HG02938 (cell line): ENCODE data around the gene USP32.

Experiments used
- ATAC-seq: cut with Tn5 transposase; IDR thresholded peaks from one replicate; pipeline ENCODE4 v1.9.1; 2021; ENCODE audit warnings: mild to moderate bottlenecking, moderate library complexity; ENCODE audit not compliant: unreplicated experiment

The USP32 gene

DNA sequence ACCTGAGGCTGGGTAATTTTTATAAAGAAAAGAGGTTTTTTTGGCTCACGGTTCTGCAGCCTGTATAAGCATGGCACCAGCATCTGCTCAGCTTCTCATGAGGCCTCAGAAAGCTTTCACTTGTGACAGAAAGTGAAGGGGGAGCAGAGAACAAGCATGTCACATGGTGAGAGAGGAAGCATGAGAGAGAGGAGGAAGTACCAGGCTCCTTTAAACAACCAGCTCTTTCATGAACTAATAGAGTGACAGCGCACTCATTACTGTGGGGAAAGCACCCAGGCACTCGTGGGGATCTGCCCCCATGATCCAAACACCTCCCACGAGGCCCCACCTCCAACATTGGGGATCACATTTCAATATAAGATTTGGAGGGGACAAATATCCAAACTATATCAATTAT lies 86.8 kb downstream of the USP32 start:
- no peak for ATAC-seq

DNA sequence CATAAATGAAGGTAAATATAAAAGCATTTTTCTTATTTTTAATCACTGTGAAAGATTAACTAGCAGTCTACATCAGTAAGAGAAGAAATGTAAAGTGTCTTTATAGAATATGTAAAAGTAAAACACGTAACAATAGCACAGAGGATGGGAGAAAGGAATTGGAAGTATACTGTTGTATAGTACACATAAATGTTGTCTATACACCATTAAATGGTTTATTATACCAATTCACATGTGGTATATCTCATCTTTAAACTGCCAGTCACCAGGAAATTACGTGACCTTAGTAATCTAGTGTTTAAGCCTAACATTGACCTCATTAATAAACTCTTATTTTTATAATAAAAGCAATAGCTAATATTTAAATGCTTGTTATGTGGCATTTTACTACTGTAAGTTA lies 87.4 kb downstream of the USP32 start:
- ATAC-seq: no peak

- no peak for ATAC-seq
Observed at GRCh38 chr17:60303406-60304099, 88.4 kb downstream of the USP32 start.

GRCh38 chr17:60301649-60302048 lies 90.3 kb downstream of the USP32 start:
- ATAC-seq: no peak

GRCh38 chr17:60300949-60301348 lies 91.0 kb downstream of the USP32 start:
- no peak for ATAC-seq

DNA sequence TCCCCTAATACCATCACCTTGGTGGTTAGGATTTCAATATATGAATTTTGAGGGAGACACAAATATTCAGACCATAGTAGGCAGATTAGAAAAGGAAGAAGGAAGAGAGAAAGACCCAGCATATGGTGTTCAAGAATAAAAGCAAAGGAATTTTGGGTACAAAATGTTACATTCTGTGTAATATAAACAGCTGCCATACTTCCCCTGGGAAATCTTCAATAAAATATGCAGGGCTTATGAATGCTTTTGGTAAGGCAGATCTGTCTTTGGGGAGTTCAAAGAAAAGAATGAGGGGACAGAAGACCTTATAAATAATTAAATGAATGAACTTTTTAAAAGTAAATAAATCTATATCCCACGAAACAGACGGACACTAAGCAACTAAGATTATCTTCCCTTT lies 91.9 kb downstream of the USP32 start:
- ATAC-seq: no peak

- ATAC-seq: no peak
Observed at GRCh38 chr17:60297760-60298401, 94.1 kb downstream of the USP32 start.

DNA sequence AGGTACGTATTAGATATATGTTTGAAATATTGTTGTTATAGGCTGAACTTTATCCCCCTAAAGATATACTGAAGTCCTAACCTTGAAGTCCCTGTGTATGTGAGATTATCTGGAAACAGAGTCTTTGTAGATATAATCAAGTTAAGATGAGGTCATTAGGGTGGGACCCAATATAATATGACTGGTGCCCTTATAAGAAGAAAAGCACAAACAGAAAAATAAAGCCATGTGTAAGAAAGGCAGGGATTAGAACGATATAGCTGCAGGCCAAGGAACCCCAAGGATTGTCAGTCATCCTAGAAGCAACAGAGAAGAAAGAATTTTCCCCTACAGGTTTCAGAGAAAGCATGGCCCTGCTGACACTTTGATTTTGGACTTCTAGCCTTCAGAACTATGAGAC lies 95.8 kb downstream of the USP32 start:
- ATAC-seq: no peak

- no peak for ATAC-seq
Observed at GRCh38 chr17:60293580-60294335, 98.2 kb downstream of the USP32 start.

DNA sequence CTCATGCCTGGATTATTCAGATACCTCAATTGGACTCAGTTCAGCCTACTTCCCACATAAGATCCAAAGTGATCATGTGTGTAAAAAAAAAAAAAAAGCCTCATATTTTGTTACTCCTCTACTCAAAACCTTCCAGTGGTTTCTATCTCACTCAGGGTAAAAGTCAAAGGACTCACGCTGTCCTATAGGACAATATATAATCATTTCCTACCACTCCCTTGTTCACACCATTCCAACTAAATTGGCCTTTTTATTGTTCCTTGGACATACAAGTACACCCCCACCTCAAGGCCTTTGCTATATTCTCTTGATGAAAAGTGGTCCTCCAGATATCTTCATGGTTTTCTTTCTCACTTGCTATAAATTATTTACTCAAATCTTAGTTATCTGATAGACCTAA lies 99.2 kb downstream of the USP32 start:
- no peak for ATAC-seq

GRCh38 chr17:60284709-60285108 lies 107.2 kb downstream of the USP32 start:
- no peak for ATAC-seq

DNA sequence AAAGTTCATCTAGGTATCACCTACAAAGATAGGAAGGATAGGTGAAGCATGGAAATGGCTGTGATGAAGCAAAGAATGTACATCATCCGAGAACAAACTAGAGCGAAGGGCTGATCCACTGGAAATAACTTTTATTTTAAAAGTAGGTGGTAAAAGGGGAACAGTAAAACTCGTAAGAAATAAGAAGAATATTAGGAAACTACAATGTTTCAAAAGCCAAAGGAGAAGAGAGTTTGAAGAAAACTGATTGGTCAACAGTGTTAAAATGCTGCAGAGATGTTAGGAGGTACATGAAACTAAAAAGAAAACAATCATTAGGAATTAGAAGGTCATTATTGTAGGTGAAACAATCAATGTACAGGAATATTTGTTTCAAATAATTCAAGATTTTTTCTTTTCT lies 108.1 kb downstream of the USP32 start:
- ATAC-seq: no peak

DNA sequence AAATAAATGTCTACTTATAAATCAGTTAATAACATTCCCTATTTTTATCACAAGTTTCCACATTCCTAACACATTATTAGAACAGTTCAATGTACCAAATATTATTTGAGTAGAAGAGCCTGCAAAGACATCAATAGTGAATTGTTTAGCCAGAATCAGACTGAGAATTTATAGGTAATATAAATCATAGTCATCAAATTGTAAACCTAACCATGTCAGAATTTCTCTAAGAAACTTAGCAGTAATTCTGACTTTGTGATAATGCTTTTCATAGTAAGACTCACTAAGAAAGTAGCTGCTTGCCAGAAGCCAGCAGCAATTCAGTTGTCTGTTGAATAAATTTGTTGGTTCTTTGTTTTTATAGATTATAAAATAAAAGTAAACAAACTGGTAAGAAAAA lies 111.3 kb downstream of the USP32 start:
- no peak for ATAC-seq

GRCh38 chr17:60278237-60278636 lies 113.7 kb downstream of the USP32 start:
- ATAC-seq: no peak

DNA sequence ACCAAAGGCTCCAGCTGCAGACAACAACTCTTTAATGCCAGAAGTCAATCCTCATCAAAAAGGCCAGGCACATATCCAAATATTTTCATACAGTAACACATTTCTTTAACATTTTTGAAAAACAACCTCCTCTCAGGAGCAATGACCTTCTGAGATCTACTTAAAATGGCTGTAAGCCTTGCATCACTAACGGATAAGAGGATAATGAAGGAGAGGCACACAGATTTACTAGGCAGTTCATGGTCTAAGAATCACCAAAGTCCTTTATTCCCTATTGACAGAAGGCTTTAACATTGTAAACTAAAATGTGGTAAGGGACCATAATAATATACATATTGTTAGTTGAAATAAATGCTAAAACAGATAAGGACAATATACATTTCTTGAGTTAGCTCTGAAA lies 114.7 kb downstream of the USP32 start:
- no peak for ATAC-seq

- no peak for ATAC-seq
Observed at GRCh38 chr17:60269417-60269816, 122.5 kb downstream of the USP32 start.

DNA sequence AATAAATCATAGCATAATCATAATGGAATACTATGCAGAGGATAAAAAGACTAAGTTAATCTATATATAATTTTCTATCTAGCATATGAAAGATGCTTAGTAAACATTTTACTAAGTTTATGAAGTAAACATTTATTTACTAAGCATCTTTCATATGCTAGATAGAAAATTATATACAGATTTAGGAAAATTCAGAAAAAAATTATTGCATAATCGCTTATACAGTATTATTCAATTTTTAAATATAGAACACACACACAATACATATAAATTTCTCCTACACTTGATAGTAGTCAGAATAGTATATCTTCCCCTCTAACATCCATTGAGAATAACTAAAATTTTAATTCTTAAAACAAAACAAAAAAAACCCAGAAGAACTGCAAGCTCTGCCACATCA lies 131.4 kb downstream of the USP32 start:
- ATAC-seq: no peak

- no peak for ATAC-seq
Observed at GRCh38 chr17:60258313-60258712, 133.6 kb downstream of the USP32 start.

DNA sequence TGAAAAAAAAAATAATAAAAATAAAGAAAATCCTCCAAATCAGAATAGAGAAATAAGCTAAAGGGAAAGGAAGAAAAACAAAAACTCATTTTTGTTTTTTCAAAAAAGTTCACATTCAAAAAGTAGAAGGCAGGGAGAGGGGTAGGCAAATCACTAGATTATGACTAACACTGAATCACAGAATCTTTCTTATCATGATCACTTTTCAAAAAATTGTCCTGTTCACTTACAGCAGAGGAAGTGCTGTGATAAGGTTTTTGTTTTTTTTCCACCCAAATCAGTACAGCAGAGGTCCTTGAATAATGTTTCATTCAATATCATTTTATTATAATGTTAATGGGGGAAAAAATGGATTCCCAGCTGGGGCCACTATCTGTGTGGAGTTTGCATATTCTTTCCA lies 135.8 kb downstream of the USP32 start:
- no peak for ATAC-seq

DNA sequence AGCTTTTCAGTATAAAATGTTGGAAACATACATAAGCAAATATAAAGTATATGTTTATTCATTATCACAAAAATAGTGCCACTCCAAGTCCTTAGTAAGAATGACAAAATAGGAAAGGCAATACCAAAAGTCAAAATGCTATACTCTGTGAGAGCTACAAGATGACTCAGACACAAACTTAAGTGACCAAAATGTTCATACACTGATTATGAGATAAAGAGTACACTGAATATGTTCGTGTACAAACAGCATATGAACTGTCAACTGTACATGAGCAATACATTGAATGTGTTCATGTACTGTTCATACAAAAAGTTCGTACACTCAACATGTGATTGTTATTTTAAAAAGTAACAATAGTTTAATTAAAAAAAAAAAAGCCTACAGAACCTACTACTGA lies 138.9 kb downstream of the USP32 start:
- ATAC-seq: no peak

DNA sequence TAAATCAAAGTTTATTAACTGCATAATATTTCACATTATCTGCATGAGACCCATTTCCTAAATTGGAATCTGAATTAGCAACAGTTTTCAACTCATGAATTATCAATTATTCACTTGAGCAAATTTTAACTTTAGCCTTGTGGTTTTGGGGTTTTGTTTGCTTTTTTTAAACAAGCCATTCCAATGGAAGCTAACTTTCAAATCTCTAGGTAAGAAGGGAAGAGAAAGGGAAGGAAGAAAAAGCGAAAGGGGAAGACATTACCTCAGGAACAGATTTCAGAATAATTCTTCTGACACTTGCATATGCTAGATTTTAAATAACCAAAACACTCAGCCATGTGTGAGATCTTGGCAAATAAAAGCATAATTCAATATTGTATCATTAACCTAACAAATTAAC lies 139.5 kb downstream of the USP32 start:
- no peak for ATAC-seq

DNA sequence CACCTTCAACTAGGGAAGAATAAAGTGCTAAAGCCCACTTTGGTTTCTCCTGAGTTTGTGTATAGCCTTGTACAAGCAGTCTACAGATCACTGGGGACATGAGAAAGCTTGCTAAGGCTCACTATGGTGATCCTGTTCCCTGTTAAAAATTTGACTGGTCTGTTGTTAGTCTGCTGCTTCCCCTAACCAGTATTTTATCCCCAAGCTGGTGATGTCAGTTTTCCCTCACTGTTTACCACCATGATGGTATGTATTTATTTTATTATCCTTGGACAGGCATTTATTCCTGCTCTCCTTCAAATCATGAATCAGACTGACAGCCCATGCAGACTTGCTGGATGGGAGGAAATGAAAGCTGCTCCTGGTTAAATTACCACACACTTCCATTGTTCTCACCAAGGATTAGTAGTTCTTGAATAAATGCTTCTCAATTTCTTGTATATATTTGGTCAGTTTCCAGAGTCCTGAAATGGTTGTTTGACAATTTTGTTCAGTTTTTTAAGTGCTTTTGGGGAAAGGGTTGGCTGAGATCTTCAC lies 142.6 kb downstream of the USP32 start:
- ATAC-seq: no peak
